Measurements from ENCODE around the gene PPCDC.
"Not testable (repeated sequence)": the region's sequence is repeated elsewhere in the genome, so short reads cannot be mapped to it uniquely, and the experiment has no call there.

DNA sequence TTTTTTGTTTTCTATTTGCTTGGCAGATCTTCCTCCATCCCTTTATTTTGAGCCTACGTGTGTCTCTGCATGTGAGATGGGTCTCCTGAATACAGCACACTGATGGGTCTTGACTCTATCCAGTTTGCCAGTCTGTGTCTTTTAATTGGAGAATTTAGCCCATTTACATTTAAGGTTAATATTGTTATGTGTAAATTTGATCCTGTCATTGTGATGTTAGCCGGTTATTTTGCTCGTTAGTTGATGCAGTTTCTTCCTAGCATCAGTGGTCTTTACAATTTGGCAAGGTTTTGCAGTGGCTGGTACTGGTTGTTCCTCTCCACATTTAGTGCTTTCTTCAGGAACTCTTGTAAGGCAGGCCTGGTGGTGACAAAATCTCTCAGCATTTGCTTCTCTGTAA is 62.3 kb downstream of the PPCDC start:
- TF ChIP-seq FOXK2 (IDR thresholded peaks at IDR 0.05); CTBP1 (IDR thresholded peaks at IDR 0.05; ENCODE audit: borderline replicate concordance); SUZ12 (IDR thresholded peaks at IDR 0.05); ELF4 (IDR thresholded peaks at IDR 0.05); ARNT (IDR thresholded peaks at IDR 0.05); SP1 (IDR thresholded peaks at IDR 0.05); ZNF384 (IDR thresholded peaks at IDR 0.05); TARDBP (IDR thresholded peaks at IDR 0.05); FOXM1 (IDR thresholded peaks at IDR 0.05; ENCODE audit: borderline replicate concordance); HDGF (IDR thresholded peaks at IDR 0.05; ENCODE audit: borderline replicate concordance); FOXA1 (IDR thresholded peaks at IDR 0.05); L3MBTL2 (conservative IDR thresholded peaks at IDR 0.05): not testable (repeated sequence)
- TF ChIP-seq, protein P1, sequence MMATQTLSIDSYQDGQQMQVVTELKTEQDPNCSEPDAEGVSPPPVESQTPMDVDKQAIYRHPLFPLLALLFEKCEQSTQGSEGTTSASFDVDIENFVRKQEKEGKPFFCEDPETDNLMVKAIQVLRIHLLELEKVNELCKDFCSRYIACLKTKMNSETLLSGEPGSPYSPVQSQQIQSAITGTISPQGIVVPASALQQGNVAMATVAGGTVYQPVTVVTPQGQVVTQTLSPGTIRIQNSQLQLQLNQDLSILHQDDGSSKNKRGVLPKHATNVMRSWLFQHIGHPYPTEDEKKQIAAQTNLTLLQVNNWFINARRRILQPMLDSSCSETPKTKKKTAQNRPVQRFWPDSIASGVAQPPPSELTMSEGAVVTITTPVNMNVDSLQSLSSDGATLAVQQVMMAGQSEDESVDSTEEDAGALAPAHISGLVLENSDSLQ (IDR thresholded peaks at IDR 0.05), result not testable (repeated sequence)

All from HEK293T (cell line).